DOHH2 (cell line): ENCODE data around the gene CD274.

Experiments used
- CTCF ChIP-seq: fragments of 200-600 bp; sonication (generic); IDR thresholded peaks from one replicate; pipeline ENCODE4 v1.5.1; 2014; ENCODE audit warnings: antibody characterized with exemption, mild to moderate bottlenecking, low read depth, low read length; ENCODE audit not compliant: poor library complexity, severe bottlenecking
- EZH2phosphoT487 ChIP-seq: fragments of 200-600 bp; sonication (generic); IDR thresholded peaks from 2 replicates; pipeline ENCODE4 v1.6.1; 2017; ENCODE audit warnings: borderline replicate concordance, mild to moderate bottlenecking, antibody characterized with exemption, low read length, moderate library complexity, mixed read lengths

GRCh38 chr9:5470816-5471215 is 20.5 kb downstream of the CD274 start:
- TF ChIP-seq CTCF (no peak), EZH2phosphoT487 (no peak)
